HG03565 (cell line): ENCODE measurements around the gene CERK.

Experiments
- ATAC-seq: cut with Tn5 transposase; IDR thresholded peaks from one replicate; pipeline ENCODE4 v1.9.1; 2021; ENCODE audit warnings: mild to moderate bottlenecking, moderate library complexity; ENCODE audit not compliant: unreplicated experiment

Gene CERK

DNA sequence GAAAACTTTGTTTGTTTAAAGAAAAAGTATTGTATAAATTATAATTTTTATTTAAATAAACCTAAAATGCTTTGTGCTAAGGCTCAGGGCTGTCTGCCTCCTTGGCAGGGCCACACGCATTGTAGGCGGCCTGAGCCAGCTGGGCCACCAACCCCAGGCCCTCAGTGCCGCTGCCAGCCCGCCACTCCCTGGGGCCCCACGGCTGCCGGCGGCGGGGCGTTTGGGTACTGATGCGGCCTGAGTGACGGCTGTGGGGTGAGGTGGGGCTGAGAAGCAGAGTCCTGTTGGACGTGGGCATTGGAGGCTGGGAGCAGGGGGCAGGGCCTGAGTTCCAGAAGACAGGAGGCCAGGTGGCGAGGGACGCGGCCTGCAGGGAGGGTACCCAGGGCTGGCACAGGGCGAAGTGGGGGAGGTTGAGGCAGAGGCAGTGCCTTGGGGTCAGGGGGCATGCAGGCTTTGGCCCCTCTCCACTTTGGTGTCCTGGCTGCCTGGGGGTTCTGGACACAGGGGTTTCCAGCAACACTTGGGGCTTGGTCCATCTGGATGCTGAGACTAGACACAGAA lies 58.3 kb downstream of the CERK start:
- no peak for ATAC-seq

DNA sequence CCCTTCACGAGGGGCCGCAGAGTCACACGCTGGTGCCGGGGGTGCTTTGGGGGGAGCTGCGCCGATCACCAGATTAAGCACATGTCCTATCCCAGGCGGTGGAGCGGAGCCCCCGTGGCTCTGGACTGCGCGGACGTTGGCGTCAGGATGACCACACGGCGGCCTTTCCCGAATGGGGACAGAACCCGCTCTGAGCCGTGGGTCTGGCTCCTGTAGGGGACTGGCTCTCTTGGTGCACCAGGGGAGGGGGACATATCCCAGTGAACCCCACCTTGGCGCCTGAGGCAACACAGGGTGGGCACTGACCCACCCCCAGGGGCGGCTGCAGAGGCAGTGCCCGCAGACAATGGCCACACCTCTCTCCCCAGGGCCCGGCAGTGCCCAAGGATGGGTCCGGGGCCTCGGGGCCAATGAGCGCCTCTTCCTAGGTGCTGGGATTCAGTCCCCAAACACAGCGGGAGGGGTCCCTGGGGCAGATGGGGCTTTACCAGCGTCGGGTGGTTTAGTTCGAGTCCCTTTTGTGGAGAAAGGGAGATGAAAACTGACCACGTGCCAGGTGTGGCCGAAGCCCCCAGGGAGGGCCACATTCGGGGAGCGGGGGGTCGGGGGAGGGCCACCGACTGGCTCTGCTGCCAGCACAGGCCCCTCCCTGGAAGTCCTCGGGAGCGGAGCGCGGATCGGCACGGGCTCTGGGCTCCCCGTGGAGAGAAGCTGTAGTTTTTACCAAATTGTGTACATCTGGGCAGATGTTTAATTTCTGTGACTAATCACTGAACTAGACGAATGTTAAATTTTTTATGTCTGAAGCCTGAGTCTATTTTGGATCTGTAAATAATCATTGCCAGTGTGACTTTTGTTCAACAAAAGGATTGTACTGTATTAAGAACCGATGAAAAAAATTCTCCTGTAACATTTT lies 59.0 kb downstream of the CERK start:
- ATAC-seq, result no peak

DNA sequence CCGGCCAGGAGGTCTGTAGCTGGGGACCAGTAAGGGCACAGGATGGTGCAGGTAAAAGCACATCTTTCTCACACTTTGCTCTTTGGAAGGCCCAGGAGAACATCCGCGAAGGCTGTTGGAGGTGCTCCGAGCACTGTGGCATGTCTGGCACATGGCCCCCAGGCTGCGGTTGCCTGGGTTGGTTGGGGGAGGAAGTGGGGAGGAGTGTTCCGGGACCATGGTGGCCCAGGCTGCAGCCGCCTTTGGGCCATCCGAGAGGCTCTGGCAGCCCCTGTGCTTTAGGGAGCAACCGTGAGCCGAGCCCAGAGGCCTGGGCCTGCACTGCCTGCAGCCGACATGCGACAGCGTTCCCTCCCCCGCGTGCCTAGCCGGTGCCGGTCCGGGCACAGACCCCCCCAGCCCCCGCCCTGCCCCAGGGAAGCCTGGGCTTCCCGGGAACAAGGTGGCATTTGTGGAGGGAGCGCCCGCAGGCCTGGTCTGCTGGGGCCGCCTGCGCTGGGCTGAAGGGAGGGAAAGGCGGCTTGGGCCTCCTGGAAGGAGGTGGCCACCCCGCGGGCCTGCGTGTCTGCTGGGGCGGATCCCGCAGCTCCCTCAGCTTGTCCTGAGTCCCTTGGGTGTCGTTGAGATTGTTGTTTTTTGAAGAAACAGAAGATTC lies 59.9 kb downstream of the CERK start:
- no peak for ATAC-seq

DNA sequence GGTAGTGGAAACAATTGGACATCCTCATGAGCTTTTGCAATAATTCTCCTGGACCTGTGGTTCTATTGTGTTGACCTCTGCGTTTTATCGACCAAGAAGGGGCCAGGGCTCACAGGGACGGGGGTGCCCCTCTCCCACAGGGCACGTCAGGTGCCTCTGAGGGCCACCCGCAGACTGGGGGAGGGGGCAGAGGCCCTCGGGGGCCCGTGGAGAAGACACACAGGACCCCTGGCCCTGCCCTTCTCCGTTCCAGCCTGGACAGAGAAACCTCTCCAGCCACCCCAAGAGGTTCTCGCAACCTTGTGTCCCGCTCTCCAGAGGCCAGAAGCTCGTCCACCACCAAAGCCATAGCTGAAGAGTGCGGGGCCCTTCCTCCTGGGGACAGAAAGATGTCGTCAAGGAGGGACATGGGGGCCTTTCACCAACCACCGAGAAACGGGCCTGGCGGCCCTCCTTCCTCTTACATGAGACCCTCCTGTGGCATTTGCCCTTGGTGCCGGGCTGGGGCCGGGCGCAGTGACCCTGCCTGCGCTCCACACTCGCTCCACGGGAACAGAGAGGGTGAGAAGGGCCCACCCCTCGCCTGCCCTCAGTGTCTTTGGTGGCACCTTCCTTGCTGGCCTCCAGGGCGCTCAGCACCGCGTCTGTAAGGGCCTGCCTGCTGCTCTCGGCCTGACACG lies 60.6 kb downstream of the CERK start:
- no peak for ATAC-seq

DNA sequence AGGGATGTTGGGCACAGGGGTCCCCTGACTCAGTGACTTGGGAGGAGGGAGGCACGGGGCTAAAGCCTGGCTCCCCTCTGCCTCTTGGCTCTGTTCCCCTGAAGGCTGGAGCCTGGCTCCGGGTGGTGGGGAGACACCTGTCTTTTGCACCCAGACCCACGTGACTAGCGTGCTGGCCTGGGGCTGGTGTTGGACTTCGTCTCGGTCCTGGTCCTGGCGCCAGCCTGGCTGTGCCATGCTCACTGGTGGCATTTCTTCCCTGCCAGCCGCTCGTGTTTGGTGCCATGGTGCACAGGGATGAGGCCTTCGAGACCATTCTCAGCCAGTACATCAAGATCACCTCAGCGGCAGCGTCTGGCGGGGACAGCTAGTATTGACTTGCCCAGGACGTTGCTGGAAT lies 61.2 kb downstream of the CERK start:
- no peak for ATAC-seq

DNA sequence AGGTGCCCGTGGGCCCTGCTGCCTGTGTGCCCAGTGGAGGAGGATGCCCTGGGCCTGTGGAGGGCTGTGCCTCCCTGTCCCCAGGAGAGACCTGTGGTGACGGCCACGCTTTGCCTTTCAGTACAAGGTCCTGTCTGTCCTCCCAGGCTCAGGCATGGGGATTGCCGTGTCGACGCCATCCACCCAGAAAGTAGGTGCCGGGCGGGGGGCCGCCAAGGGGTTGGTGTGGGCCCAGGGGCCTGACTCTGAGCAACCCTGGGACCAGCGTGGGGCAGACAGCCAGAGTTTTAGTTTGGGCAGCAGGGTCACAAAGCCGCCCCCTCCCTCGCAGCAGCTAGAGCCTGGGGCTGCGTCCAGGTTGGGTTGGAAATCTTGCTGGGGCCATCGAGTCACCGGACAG lies 61.6 kb downstream of the CERK start:
- no peak for ATAC-seq

DNA sequence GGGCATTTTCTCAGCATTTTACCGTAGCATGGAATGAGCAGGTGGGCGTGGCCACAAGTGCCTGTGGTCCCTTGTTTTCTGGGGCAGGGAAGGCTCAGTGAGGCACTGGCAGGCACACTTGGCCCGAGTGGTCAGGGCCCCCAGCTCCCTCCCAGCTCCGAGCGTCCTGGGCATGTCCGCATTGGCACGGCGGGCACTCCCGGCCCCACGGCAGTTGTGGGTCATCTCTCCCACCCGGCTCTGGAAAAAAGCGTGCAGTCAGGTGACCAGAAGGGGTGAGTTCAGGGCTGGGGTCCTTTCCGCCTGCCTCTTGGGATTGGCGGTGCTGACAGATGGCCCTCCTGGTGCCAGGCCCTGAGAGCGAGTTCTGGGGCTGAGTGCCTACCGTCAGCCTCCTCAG lies 62.1 kb downstream of the CERK start:
- no peak for ATAC-seq

DNA sequence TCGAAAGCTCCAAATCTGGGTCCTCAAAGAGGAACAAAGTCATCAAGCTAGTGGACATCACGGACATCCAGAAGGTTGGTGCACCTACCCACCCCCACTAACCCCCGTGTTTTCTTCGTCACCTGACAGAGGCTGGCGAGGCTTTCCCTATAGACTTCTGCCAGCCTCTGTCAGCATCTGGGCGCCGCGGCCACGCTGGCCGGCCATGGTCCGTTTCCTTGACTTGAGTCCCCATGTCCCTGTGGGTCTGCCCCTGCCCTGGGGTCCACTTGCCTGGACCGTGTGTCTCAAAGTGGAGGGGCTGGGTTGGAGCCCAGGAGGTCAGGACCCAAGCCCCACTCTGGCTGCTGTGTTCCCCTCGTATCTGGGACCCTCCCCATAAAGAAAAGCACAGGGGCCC lies 62.6 kb downstream of the CERK start:
- no peak for ATAC-seq

DNA sequence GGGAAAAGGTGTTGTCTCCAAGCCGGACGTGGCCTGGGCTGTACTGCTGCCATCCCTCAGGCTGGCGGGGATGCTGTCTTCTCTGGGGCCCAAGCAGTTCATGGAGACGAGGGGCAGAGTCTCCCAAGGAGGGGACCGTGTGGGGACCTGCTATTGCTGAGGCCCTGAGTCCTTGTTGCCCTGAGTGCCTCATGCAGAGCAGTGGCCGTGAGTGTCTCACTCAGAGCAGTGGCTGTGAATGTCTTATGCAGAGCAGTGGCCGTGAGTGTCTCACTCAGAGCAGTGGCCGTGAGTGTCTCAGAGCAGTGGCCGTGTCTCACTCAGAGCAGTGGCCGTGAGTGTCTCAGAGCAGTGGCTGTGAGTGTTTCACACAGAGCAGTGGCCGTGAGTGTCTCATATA lies 63.1 kb downstream of the CERK start:
- no peak for ATAC-seq

DNA sequence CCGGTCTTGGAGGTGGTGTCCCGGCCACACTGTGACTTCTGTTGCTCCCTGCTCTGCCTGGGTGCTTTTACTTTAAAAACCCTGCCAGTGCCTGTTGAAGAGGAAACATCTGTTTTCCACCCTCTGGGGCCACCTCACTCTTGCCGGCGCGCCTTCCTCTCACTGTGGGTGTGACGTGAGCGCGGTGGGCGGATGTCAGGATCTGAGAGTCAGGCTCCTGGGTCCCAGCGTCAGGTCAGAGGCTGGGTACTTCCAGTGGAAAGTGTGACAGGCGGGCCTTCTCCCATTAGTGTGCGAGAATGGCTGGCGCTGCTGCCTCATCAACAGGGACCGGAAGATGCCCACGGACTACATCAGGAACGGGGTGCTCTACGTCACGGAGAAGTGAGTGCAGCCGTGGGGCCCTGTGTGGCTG lies 63.7 kb downstream of the CERK start:
- ATAC-seq, result no peak

DNA sequence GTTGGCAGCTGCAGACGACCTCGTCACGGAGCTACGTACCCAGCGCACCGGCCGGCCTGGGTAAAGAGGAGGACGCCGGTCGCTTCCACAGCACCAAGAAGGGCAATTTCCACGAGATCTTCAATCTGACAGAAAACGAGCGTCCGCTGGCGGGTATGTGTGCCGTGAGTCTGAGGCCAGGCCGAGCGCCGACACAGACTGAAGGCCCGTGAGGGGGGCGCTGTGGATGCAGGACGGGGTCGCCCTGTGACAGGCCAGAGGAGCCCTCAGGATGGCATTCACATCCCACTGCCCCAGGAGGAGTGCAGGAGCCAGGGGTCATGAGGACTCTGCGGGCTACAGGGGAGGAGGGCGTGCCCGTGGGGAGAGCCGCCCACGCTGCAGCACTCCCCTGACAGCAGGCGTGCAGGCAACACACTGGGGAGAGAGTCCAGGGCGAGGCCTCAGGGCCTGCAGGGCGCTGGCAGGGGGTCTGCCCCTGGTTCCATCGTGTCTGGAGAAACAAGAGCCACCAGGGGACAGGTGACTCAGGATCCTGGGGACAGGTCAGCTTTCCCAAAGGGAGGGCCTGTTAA lies 64.3 kb downstream of the CERK start:
- ATAC-seq, result no peak

DNA sequence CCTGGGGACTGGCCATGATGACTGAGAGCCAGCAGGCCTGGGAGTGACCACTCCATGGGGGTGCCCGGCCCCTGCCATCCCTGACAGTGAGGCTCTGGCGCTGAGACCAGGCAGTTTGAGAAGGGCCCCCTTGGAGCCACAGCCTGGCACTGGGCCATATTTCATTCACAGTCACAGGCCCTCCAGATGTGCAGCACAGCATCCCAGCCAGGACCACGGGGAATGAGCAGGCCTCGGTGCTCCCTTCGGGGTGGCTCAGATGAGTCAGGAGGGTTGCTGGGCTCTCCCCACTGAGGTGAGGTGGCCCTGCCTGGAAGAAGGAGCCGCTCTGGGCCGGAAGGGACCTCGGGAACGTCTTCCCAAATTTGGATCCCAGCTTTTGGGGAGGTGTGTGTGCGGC lies 64.8 kb downstream of the CERK start:
- ATAC-seq, result no peak

DNA sequence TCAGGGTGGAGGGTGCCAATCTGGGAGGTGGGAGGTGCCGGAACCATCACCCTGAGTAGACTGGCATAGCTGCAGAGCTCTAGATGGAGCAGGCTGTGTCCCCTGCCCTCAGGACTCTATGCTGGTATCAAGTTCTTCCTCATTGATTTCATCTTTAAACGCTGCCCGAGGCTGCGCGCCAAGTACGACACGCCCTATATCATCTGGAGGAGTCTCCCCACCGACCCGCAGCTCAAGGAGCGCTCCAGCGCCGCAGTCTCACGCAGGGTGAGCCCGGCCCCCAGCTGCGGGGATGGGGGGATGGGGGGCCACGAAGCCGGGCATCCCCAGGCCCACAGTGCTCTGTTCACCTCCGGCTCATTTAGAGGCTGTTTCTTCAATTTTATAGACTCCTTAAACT lies 65.3 kb downstream of the CERK start:
- ATAC-seq, result no peak

DNA sequence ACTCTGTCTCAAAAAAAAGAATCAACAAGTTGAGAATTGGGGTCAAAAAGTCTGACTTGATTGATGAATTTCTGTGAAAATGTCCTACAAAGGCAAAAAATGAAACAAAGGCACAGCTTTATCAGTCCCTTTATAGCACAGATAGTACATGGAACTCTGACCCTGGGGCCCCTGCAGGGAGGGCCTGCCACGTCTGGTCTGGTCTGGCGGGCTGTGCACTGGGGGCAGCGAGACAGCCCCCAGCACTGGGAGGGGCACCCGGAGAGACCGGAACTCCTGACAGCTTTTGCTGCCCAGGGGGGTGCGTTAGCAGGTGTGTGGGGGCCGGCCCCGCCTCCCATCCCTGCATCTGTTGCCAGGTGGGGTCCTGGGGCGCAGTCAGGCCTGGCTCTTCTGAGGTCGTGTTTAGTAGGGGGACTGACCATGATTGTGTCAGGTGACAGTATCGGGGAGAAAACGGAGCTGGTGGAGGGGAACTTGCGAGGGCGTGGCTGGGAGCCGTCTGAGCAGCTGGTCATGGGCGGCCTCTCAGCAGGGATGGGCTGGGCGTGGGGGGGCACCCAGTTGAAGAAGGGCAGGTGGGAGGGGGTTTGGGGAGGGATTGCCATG lies 66.1 kb downstream of the CERK start:
- ATAC-seq, result no peak

DNA sequence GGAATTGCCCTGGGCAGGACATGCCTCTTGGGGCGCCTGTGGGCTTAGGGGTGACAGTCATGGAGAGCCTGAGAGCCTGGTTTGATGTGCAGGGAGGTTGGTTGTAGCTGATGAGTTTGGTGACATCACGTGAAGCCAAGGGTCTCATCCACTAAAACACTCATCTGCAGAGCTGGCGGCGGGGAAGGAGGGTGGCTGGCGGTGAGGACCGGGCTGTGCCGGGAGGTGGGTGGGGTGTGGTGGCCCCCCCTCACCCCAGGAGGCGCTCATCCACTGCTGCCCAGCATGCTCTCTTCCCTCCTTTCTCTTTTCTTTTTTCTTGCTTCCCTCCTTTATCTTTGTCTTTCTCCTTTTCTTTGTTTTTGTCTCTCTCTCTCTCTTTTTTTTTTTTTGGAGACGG lies 68.9 kb downstream of the CERK start:
- no peak for ATAC-seq

DNA sequence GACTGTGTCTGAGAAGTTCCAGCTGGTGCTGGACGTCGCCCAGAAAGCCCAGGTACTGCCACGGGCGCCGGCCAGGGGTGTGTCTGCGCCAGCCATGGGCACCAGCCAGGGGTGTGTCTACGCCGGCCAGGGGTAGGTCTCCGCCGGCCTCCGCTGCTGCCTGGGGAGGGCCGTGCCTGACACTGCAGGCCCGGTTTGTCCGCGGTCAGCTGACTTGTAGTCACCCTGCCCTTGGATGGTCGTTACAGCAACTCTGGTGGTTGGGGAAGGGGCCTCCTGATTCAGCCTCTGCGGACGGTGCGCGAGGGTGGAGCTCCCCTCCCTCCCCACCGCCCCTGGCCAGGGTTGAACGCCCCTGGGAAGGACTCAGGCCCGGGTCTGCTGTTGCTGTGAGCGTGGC lies 69.9 kb downstream of the CERK start:
- no peak for ATAC-seq

DNA sequence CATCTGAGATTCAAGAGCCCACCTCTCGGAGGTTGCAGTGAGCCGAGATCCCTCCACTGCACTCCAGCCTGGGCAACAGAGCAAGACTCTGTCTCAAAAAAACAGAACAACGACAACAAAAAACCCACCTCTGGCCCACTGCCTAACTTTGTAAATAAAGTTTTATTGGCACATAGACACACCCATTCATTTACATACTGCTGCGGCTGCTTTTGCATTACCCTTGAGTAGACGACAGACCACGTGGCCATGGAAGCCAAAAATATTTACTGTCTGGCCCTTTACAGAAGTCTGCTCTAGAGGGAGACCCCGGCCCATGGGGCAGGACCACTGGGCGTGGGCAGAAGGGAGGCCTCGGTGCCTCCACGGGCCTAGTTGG lies 70.8 kb downstream of the CERK start:
- no peak for ATAC-seq

DNA sequence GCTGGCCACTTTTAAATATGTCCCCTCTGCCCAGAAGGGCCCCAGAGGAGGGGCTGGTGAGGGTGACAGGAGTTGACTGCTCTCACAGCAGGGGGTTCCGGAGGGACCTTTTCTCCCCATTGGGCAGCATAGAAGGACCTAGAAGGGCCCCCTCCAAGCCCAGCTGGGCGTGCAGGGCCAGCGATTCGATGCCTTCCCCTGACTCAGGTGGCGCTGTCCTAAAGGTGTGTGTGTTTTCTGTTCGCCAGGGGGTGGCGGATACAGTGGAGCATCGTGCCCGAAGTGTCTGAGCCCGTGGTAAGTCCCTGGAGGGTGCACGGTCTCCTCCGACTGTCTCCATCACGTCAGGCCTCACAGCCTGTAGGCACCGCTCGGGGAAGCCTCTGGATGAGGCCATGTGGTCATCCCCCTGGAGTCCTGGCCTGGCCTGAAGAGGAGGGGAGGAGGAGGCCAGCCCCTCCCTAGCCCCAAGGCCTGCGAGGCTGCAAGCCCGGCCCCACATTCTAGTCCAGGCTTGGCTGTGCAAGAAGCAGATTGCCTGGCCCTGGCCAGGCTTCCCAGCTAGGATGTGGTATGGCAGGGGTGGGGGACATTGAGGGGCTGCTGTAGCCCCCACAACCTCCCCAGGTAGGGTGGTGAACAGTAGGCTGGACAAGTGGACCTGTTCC lies 71.3 kb downstream of the CERK start:
- ATAC-seq, result no peak

DNA sequence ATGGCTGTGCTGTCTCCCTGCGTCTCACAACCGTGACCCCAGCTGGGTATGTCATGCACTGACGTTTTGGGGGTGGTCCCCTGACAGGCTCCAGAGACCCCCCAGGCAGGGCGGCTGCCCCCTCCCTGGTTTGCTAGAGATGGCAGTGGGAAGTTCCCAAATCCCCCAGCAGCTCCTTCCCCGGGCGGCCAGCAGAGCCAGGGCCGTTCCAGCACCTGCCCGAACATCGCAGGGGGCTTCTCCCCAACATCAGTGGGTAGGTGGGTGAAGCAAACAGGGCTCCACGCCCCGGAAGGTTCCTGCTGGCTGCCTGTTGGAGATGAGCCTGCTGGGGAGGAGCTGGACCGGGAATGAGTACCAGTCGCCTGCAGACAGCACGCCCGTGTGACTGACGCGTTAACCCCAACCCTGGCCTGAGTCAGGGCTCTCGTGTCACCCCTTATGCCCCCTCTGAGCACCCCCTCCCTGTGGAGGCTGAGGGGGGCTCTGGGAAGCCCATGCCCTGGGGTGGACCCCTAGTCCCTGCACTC lies 72.2 kb downstream of the CERK start:
- ATAC-seq, result no peak

DNA sequence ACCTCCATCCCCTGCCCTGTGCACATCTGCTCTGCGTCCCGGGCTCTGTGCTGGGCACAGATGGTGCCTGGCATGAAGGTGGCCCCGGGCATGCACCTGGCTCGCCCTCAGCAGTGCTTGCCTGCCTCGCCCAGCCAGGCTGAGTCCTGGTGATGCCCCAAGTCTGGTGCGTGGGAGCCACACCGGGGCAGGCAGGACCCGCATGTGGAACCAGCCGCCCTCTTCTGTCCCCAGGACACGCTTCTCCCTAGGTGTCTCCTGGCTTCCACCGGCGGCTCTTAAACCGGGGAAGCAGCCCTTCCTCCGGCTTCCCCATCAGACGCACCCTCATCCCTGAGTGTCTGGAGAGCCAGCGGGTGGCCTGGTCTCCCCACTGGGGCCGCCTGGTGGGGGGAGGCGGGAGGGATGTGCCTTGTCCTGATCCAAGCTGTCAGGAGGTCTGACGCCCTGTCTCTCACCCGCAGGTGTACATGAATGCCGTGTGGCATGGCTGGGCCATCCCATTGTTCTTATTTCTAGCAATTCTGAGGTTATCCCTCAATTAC lies 72.8 kb downstream of the CERK start:
- no peak for ATAC-seq
